Prostate gland (tissue), 2 donors: ENCODE measurements around the gene SKA3.

Experiments
- CTCF ChIP-seq, 4 experiments: fragments of 200-600 bp in 2 of 4; fragments of 450-650 bp in 2 of 4; sonication (generic) in 2 of 4; IDR thresholded peaks; 1 replicate in 3 of 4; 2 replicates in 1 of 4; pipeline ENCODE4 v1.5.1; 2016 to 2019; ENCODE audit warnings: antibody characterized with exemption in 4 of 4, mild to moderate bottlenecking in 2 of 4, moderate library complexity in 2 of 4
- POLR2A ChIP-seq: fragments of 450-650 bp; IDR thresholded peaks from one replicate; pipeline ENCODE4 v1.6.1; 2016; ENCODE audit warnings: antibody characterized with exemption, mild to moderate bottlenecking

- TF ChIP-seq CTCF (IDR thresholded peaks at IDR 0.05) = no peak
- no peak for TF ChIP-seq POLR2A
Measured at GRCh38 chr13:21120191-21120590, 56.2 kb downstream of the SKA3 start.
